ENCODE measurements around the gene CXCL5.

- TF ChIP-seq CTCF (conservative IDR thresholded peaks at IDR 0.05 in 1 of 2, IDR thresholded peaks at IDR 0.05 in 1 of 2; ENCODE audit: extremely low read depth in 1 of 2, insufficient read depth in 1 of 2, low read depth in 1 of 2, low read length in 2 of 2) (no peak), EZH2 (IDR thresholded peaks at IDR 0.05; ENCODE audit: borderline replicate concordance, low read length) (no peak)
Measured at GRCh38 chr4:74031576-74031975, 33.1 kb upstream of the CXCL5 start.

Data from mammary epithelial cell (primary cell).